Pancreas (tissue), 10 donors: ENCODE measurements around the gene FARP2. TPM values are rescaled to one million over a fixed set of nuclear protein-coding genes. Genes with fewer than 3 reads are reported as not detected.

ENCODE experiments used
- ATAC-seq, 4 donors: fragments of 200-7000 bp; cut with Tn5 transposase; one replicate each; pipeline versions ENCODE4 v1.8.0 to v1.9.1; 2020; ENCODE audit warnings: mild to moderate bottlenecking in 4 of 4, moderate library complexity in 4 of 4
- DNase-seq, 6 donors: peaks; one replicate each; pipeline ENCODE4 v3.0.0-alpha.2; 2020
- FAIRE-seq: peaks from 2 replicates; lab custom pipeline; 2012; peaks lifted over from hg19 to GRCh38; lab: Jason Lieb, UNC
- H3K27ac ChIP-seq, 4 donors: fragments of 200-600 bp; sonication (generic); 1 replicate in 3 of 4; 2 replicates in 1 of 4; pipeline versions ENCODE4 v1.5.0 to v1.8.0; 2020
- H3K27me3 ChIP-seq, 4 donors: fragments of 200-600 bp; one replicate each; pipeline ENCODE4 v1.8.0; 2021
- H3K36me3 ChIP-seq, 3 donors: fragments of 200-600 bp; sonication (generic) in 1 of 3; one replicate each; pipeline versions ENCODE4 v1.5.0 to v1.8.0; 2020 to 2021
- H3K4me1 ChIP-seq, 3 donors: fragments of 200-600 bp; one replicate each; pipeline ENCODE4 v1.8.0; 2021
- H3K4me3 ChIP-seq, 4 donors: fragments of 200-600 bp; sonication (generic) in 2 of 4; one replicate each; pipeline versions ENCODE4 v1.5.0 to v1.8.0; 2020 to 2021
- H3K9me3 ChIP-seq, 4 donors: fragments of 200-600 bp; one replicate each; pipeline ENCODE4 v1.8.0; 2021
- CTCF ChIP-seq, 4 donors: fragments of 200-600 bp; sonication (generic) in 3 of 4; IDR thresholded peaks; one replicate each; pipeline versions ENCODE4 v1.5.0 to v1.8.0; 2021; ENCODE audit warnings: antibody characterized with exemption in 4 of 4
- WGBS, 2 donors: extraction: QIAGEN DNeasy Blood & Tissue Kit; methylation state at CpG; one replicate each; pipeline ENCODE4 v1.1.7; 2013; 5-methylcytosine and 5-hydroxymethylcytosine counted together
- intact Hi-C, 3 donors: fragments of 100-400 bp; cut with DNase I; formaldehyde crosslinking; loops; one replicate each; pipeline versions ENCODE4 v1.11.1 to v1.14.2; 2022
- polyA plus RNA-seq, 2 donors: library from polyadenylated mRNA; stranded (reverse); fragments of 200-250 nt; gene quantifications; one replicate each; pipeline ENCODE4 v1.2.3, GENCODE V29; 2013
- total RNA-seq, 6 donors: library from RNA; stranded (reverse); fragmentation: NEBNext Ultra II Directional in 4 of 6; extraction: Animal tissue kit (Norgen Biotek cat#: 25700) in 4 of 6; gene quantifications; one replicate each; pipeline versions ENCODE4 v1.2.1 to v1.2.4, GENCODE V29; 2021 to 2023
- donor health status: healthy with polysubstance abuse.
- donor health status: DM: no; HTN: no; CAD: no; lungs with moderate emphysema.
- donor health status: DM: no; HTN: no; CAD: no.
- donor health status: control.
- donor health status: control.
- donor health status: Bipolar disorder and iron deficiency.
- donor health status: DM: yes; HTN: yes; CAD: no.
- donor health status: DM: no; HTN: no; CAD: no.
- donor health status: DM: no; HTN: no; CAD: no.
- donor health status: DM: yes; HTN: yes; CAD: no.

The FARP2 gene
- total and polyA plus RNA-seq, 8 donors, result 16.9 to 44.9 (median 25.8) TPM

- TF ChIP-seq CTCF (IDR thresholded peaks at IDR 0.05), result no peak
- Histone ChIP-seq H3K9me3 (no peaks in the 10 kb centered on the region), H3K36me3 (no peaks in the 10 kb centered on the region), H3K4me3 (no peak overlapping the region), H3K27ac (no peak overlapping the region), H3K27me3 (no peaks in the 10 kb centered on the region), H3K4me1 (peaks cover 14 to 15% (median 14%) of the 10 kb centered on the region in 3 donors)
- ATAC-seq (no peak), FAIRE-seq (no peak), DNase-seq (no peak)
- WGBS, 2 donors, result 96 to 97% methylated on average over 18 of the region's 18 CpGs
- intact Hi-C loops, result no loop called here
Measured at GRCh38 chr2:241463276-241464135, 107.4 kb downstream of the FARP2 start.

GRCh38 chr2:241465543-241465942 lies 109.5 kb downstream of the FARP2 start:
- Histone ChIP-seq H3K36me3 (no peaks in the 10 kb centered on the region), H3K27ac (no peak overlapping the region), H3K27me3 (no peaks in the 10 kb centered on the region), H3K4me1 (peaks cover 14 to 15% (median 14%) of the 10 kb centered on the region in 3 donors), H3K9me3 (no peaks in the 10 kb centered on the region), H3K4me3 (no peak overlapping the region)
- 85 to 88% methylated on average over 12 of the region's 12 CpGs for WGBS, 2 donors
- no peak for TF ChIP-seq CTCF (IDR thresholded peaks at IDR 0.05)
- ATAC-seq (no peak), FAIRE-seq (no peak), DNase-seq (no peak)
- intact Hi-C loops, result no loop called here

GRCh38 chr2:241466230-241466629 lies 110.1 kb downstream of the FARP2 start:
- no peak for DNase-seq
- FAIRE-seq, result no peak
- Histone ChIP-seq H3K4me3 (no peak overlapping the region), H3K9me3 (no peaks in the 10 kb centered on the region), H3K27ac (no peak overlapping the region), H3K4me1 (peaks cover 12 to 14% (median 13%) of the 10 kb centered on the region in 3 donors), H3K27me3 (no peaks in the 10 kb centered on the region), H3K36me3 (no peaks in the 10 kb centered on the region)
- intact Hi-C loops, result no loop called here
- no peak for TF ChIP-seq CTCF (IDR thresholded peaks at IDR 0.05)
- WGBS, 2 donors, result 88 to 95% methylated on average over 10 of the region's 10 CpGs
- no peak for ATAC-seq

GRCh38 chr2:241467777-241468475 lies 111.8 kb downstream of the FARP2 start:
- DNase-seq, result no peak
- intact Hi-C loops, result no loop called here
- ATAC-seq, result no peak
- FAIRE-seq, result no peak
- Histone ChIP-seq H3K27me3 (no peaks in the 10 kb centered on the region), H3K9me3 (no peaks in the 10 kb centered on the region), H3K4me3 (no peak overlapping the region), H3K4me1 (no peaks in the 10 kb centered on the region), H3K27ac (no peak overlapping the region), H3K36me3 (no peaks in the 10 kb centered on the region)
- no peak for TF ChIP-seq CTCF (IDR thresholded peaks at IDR 0.05)
- 87 to 95% methylated on average over 23 of the region's 23 CpGs for WGBS, 2 donors

- TF ChIP-seq CTCF (IDR thresholded peaks at IDR 0.05), result no peak
Measured at GRCh38 chr2:241468476-241468781, 112.3 kb downstream of the FARP2 start.

More at GRCh38 chr2:241468476-241468781, 112.3 kb downstream of the FARP2 start:
- DNase-seq (no peak), FAIRE-seq (no peak), ATAC-seq (no peak)
- no peaks in the 10 kb centered on the region for H3K27me3 ChIP-seq
- no peaks in the 10 kb centered on the region for H3K4me1 ChIP-seq
- H3K27ac ChIP-seq, result no peak overlapping the region
- no peaks in the 10 kb centered on the region for H3K36me3 ChIP-seq
- 80 to 93% methylated on average over 2 of the region's 2 CpGs for whole genome bisulfite sequencing, 2 donors
- H3K4me3 ChIP-seq, result no peak overlapping the region
- intact Hi-C loops, result no loop called here
- no peaks in the 10 kb centered on the region for H3K9me3 ChIP-seq
